Testis (tissue), 2 donors: ENCODE results near the gene SSBP3.

Source experiments
- POLR2A ChIP-seq: fragments of 450-650 bp; IDR thresholded peaks from one replicate; pipeline ENCODE4 v1.6.1; 2017; ENCODE audit warnings: antibody characterized with exemption, mild to moderate bottlenecking, moderate library complexity
- TF ChIP-seq, protein P1 (sequence below), 3 experiments: fragments of 450-650 bp in 2 of 3; fragments of 200-600 bp in 1 of 3; sonication (generic) in 1 of 3; IDR thresholded peaks; one replicate each; pipeline ENCODE4 v1.5.1; 2016 to 2019; ENCODE audit warnings: antibody characterized with exemption in 3 of 3, mild to moderate bottlenecking in 2 of 3, moderate library complexity in 1 of 3

DNA sequence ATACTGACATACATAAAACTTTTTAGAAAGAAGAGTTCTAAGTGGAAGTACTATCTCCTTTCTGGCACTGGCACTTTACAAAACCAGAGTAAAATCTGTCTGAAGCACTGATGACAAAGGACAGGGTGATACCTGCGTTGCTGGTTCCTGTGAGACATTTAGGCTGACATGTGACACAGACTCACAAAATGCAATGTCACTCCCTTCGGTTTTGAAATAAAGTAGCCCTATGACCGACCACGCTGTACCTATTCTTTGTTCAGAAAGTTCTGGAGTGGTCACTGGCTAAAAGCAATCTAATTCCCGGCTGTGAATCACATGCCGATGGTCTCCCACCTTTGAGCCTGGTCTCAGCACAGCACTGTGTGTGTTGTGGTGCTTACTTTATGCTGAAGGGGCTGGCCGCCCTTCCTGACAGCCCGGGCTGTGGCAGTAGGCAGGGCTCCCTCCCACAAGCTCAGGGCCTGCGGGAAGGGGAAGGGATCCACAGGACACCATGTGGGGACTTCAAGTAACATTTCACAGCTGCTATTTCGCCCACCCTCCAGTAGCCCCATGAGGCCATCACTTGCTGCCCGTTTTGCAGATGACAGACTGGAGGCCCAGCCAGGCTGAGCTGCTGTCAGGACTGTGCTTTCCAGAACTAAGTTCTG lies 158.2 kb downstream of the SSBP3 start:
- TF ChIP-seq, protein P1, sequence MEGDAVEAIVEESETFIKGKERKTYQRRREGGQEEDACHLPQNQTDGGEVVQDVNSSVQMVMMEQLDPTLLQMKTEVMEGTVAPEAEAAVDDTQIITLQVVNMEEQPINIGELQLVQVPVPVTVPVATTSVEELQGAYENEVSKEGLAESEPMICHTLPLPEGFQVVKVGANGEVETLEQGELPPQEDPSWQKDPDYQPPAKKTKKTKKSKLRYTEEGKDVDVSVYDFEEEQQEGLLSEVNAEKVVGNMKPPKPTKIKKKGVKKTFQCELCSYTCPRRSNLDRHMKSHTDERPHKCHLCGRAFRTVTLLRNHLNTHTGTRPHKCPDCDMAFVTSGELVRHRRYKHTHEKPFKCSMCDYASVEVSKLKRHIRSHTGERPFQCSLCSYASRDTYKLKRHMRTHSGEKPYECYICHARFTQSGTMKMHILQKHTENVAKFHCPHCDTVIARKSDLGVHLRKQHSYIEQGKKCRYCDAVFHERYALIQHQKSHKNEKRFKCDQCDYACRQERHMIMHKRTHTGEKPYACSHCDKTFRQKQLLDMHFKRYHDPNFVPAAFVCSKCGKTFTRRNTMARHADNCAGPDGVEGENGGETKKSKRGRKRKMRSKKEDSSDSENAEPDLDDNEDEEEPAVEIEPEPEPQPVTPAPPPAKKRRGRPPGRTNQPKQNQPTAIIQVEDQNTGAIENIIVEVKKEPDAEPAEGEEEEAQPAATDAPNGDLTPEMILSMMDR (IDR thresholded peaks at IDR 0.05) = no peak
- no peak for TF ChIP-seq POLR2A
